MM.1S (cell line): Measurements from ENCODE around the gene SPATA31A1.
"Not testable (repeated sequence)": the region's sequence is repeated elsewhere in the genome, so short reads cannot be mapped to it uniquely, and the experiment has no call there.

Experiments used
- DNase-seq: peaks from one replicate; pipeline ENCODE4 v3.0.0-alpha.2; 2015
- H2AFZ ChIP-seq: fragments of 300-600 bp; sonication (generic); 2 replicates; pipeline ENCODE4 v1.6.0; 2016; ENCODE audit warnings: antibody characterized with exemption, low read length
- H3F3A ChIP-seq: fragments of 300-600 bp; sonication (generic); 2 replicates; pipeline ENCODE4 v1.6.1; 2016; ENCODE audit warnings: mild to moderate bottlenecking, antibody characterized with exemption, low read length, moderate library complexity, mixed read lengths; ENCODE audit not compliant: insufficient read depth
- H3K27ac ChIP-seq: fragments of 300-600 bp; sonication (generic); 2 replicates; pipeline ENCODE4 v1.5.1; 2016; ENCODE audit warnings: mild to moderate bottlenecking, low read length
- H3K27me3 ChIP-seq: fragments of 300-600 bp; sonication (generic); replicated peaks from 2 replicates; pipeline ENCODE4 v1.6.0; 2016; ENCODE audit warnings: low read length; ENCODE audit not compliant: insufficient read depth
- H3K36me3 ChIP-seq: fragments of 300-600 bp; sonication (generic); replicated peaks from 2 replicates; pipeline ENCODE4 v1.6.1; 2016; ENCODE audit warnings: mild to moderate bottlenecking, low read length, mixed read lengths; ENCODE audit not compliant: insufficient read depth
- H3K4me1 ChIP-seq: fragments of 300-600 bp; sonication (generic); 2 replicates; pipeline ENCODE4 v1.6.1; 2016; ENCODE audit warnings: low read length, mixed read lengths
- H3K4me2 ChIP-seq: fragments of 300-600 bp; sonication (generic); 2 replicates; pipeline ENCODE4 v1.6.0; 2016; ENCODE audit warnings: low read depth, low read length
- H3K4me3 ChIP-seq: fragments of 300-600 bp; sonication (generic); 2 replicates; pipeline ENCODE4 v1.5.1; 2016; ENCODE audit warnings: low read length, mixed read lengths
- H3K79me2 ChIP-seq: fragments of 300-600 bp; sonication (generic); 2 replicates; pipeline ENCODE4 v1.6.1; 2016; ENCODE audit warnings: mixed run types, low read length, mixed read lengths
- H3K9ac ChIP-seq: fragments of 300-600 bp; sonication (generic); 2 replicates; pipeline ENCODE4 v1.6.1; 2016; ENCODE audit warnings: low read length, mixed read lengths
- H3K9me2 ChIP-seq: fragments of 300-600 bp; sonication (generic); replicated peaks from 2 replicates; pipeline ENCODE4 v1.6.1; 2016; ENCODE audit warnings: mild to moderate bottlenecking, low read length, mixed read lengths; ENCODE audit not compliant: insufficient read depth
- H3K9me3 ChIP-seq: fragments of 300-600 bp; sonication (generic); replicated peaks from 2 replicates; pipeline ENCODE4 v1.6.1; 2016; ENCODE audit warnings: mild to moderate bottlenecking, low read length, mixed read lengths; ENCODE audit not compliant: insufficient read depth
- H4K20me1 ChIP-seq: fragments of 300-600 bp; sonication (generic); 2 replicates; pipeline ENCODE4 v1.6.1; 2016; ENCODE audit warnings: mild to moderate bottlenecking, low read length, moderate library complexity, mixed read lengths; ENCODE audit not compliant: insufficient read depth

The SPATA31A1 gene

DNA sequence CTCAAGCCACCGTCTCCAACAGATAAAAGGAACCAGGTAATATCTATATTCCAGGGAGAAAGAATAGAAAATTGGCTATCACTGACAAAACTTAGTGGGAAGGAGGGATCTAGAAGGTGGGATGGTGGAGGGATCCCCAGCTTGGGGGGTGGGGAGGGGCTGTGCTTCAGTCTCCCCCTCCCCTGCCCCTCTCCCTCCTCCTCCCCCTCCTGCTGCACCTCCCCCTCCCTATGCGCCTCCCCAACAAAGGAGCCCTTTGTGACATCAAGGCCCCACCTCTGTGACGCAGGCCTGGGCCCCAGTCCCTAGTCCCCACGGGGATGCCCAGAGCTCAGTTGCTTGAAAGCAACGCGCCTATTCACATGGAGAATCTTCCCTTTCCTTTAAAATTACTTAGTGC lies at the start of gene SPATA31A1:
TSS of gene SPATA31A1 (plus strand) at position 301 of the 400 bp plus-strand sequence. CDS start at position 363, 62 bp downstream.
- not testable (repeated sequence) for H3K4me3 ChIP-seq, H3K79me2 ChIP-seq, H3K9ac ChIP-seq, H3K27me3 ChIP-seq, H3K4me1 ChIP-seq, H3K4me2 ChIP-seq, H3K9me3 ChIP-seq, H3K27ac ChIP-seq, H3K36me3 ChIP-seq, H2AFZ ChIP-seq, DNase-seq, H4K20me1 ChIP-seq, H3K9me2 ChIP-seq, H3F3A ChIP-seq

DNA sequence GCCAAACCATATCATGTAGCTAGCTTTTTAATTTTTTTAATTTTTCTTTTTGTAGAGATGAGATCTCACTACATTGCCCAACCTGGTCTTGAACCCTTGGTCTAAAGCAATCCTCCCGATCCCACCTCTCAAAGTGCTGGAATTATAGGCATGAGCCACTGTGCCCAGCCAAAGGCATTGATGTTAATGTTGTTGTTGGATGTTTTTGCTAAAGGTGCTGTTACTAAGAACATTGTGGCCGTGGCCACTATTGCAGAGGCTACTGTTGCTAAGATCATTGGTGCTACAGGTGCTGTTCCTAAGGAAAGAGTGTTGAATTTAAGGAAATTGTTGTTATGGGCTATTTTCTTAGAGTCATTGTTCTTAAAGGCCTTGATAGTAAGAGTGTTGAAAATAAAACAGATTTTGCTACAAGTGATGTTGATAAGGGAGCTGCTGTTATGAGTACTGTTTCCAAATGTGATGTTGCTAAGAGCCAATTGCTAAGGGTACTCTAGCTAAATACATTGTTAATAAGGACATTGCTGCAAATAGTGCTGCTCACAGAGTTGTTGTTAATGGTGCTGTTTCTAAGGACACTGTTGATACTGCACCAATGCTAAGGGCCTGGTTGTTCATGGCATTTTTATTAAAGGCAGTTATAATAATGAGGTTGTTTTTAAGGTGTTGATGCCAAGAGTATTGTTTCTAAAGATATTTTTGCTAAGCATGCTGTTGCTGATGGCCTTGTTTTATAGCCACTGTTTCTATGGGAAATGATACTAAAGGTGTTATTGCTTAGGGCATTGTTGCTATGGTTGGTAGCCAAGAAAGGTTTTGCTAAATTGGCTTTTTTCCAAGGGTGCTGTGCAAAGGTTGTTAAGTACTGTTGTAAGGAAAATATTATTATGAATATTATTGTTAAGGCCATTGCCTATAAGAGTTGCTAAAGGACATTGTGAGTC lies 52.1 kb downstream of the SPATA31A1 start:
- H4K20me1 ChIP-seq, H2AFZ ChIP-seq, DNase-seq, H3K4me3 ChIP-seq, H3K79me2 ChIP-seq, H3K9ac ChIP-seq, H3K9me2 ChIP-seq, H3K4me2 ChIP-seq, H3K27ac ChIP-seq, H3K4me1 ChIP-seq, H3K27me3 ChIP-seq, H3K36me3 ChIP-seq, H3F3A ChIP-seq, H3K9me3 ChIP-seq: not testable (repeated sequence)

DNA sequence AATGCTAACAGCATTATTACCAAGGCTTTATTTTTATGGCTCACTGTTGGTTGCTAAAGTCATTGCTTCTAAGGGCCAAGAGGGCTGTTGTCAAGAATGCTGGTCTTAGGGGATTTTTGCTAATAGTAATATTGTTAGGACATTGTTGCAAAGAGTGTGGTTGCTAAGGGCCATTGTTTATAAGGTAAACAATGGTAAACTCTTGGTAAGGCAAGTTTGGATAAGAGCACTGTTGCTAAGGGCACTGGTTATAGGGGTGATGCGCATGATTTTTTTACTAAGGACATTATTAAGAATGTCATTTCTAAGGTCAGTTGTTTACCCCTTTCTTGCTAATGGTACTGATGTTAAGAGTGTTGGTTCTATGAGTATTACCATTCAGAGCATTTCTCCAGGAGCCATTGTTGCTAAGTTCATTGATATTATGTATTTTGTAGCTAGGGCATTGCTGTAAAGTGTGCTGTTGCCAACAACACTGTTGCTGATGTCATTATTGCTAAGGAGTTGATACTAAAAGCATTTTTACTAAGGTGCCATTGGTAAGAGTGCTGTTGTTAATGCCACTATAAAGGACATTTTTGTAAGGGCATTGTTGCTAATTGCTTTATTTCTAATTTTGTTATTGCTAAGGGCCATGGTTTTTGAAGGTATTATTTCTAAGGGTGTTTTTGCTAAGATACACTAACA lies 55.9 kb downstream of the SPATA31A1 start:
- H3K4me3 ChIP-seq, DNase-seq, H3K27ac ChIP-seq, H3K4me1 ChIP-seq, H3K9me2 ChIP-seq, H3K9me3 ChIP-seq, H2AFZ ChIP-seq, H3K79me2 ChIP-seq, H3K27me3 ChIP-seq, H3K36me3 ChIP-seq, H3K9ac ChIP-seq, H3F3A ChIP-seq, H4K20me1 ChIP-seq, H3K4me2 ChIP-seq: not testable (repeated sequence)
